ENCODE measurements around the gene IGF2. TPM values are rescaled to one million over a fixed set of nuclear protein-coding genes. Genes with fewer than 3 reads are reported as not detected.

IGF2 gene
- total RNA-seq, 1 donor from 2014 or later: 188 TPM

DNA sequence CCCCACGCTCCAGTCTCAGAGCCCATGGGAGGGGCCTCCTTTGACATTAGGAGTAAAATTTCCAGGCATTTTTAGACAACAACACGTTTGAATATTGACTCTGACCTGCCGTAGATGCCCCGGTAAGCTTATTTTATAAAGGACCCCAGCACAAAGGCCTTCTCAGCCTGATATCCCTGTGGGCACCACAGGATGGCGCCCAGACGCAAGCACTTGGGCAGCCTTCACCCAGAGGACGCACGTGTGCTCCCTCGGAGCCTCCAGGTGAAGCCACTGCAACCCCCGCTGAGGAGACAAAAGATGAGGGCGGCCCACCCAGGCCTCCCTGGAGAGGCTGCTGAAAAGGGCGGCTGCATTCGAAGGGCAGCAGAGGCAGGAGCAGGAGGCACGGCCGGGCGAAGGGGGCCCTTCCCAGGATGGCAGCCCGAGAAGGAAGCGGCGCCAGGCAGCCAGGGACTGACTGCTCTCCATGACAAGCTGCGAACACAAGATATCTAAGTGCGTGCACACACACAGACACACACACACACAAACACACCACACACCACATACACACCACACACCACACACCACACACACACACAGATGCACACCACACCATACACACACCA, 47.6 kb upstream of the IGF2 start:
- Histone ChIP-seq H3K27ac (ENCODE audit: low read depth, low read length) (no peak overlapping the region), H3K79me2 (ENCODE audit: insufficient read depth, low read length) (no peaks in the 10 kb centered on the region), H3K27me3 (ENCODE audit: insufficient read depth, low read length) (peaks cover 20% of the 10 kb centered on the region), H3K4me2 (ENCODE audit: low read length) (no peak overlapping the region), H3K9me3 (ENCODE audit: insufficient read depth, low read depth, low read length) (peaks cover 8% of the 10 kb centered on the region), H4K20me1 (ENCODE audit: insufficient read depth, low read length) (peaks cover 4% of the 10 kb centered on the region), H3K9ac (ENCODE audit: low read length) (no peak overlapping the region), H3K4me3 (ENCODE audit: insufficient read depth, low read depth, low read length) (no peak overlapping the region), H2AFZ (ENCODE audit: low read depth, low read length) (no peak overlapping the region), H3K4me1 (ENCODE audit: insufficient read depth, low read length) (no peaks in the 10 kb centered on the region), H3K36me3 (ENCODE audit: insufficient read depth, low read length) (no peaks in the 10 kb centered on the region)
- no peak overlapping the region for H3K27ac Mint-ChIP-seq (ENCODE audit: unreplicated experiment)
- H3K36me3 Mint-ChIP-seq (ENCODE audit: low read depth, unreplicated experiment): no peaks in the 10 kb centered on the region
- H3K9me3 Mint-ChIP-seq (ENCODE audit: unreplicated experiment): peaks cover 5% of the 10 kb centered on the region
- H3K4me1 Mint-ChIP-seq (ENCODE audit: low read depth, unreplicated experiment): no peaks in the 10 kb centered on the region
- DNase-seq (ENCODE audit: low read depth) (no peak), FAIRE-seq (no peak)
- H3K27me3 Mint-ChIP-seq (ENCODE audit: low read depth, unreplicated experiment): peaks cover 38% of the 10 kb centered on the region
- TF ChIP-seq EZH2 (IDR thresholded peaks at IDR 0.05; ENCODE audit: insufficient read depth, low read length) (no peak), CTCF (IDR thresholded peaks at IDR 0.05; ENCODE audit: insufficient read depth, low read depth, low read length) (peak; percentile 20)
- no peak overlapping the region for H3K4me3 Mint-ChIP-seq (ENCODE audit: unreplicated experiment)

DNA sequence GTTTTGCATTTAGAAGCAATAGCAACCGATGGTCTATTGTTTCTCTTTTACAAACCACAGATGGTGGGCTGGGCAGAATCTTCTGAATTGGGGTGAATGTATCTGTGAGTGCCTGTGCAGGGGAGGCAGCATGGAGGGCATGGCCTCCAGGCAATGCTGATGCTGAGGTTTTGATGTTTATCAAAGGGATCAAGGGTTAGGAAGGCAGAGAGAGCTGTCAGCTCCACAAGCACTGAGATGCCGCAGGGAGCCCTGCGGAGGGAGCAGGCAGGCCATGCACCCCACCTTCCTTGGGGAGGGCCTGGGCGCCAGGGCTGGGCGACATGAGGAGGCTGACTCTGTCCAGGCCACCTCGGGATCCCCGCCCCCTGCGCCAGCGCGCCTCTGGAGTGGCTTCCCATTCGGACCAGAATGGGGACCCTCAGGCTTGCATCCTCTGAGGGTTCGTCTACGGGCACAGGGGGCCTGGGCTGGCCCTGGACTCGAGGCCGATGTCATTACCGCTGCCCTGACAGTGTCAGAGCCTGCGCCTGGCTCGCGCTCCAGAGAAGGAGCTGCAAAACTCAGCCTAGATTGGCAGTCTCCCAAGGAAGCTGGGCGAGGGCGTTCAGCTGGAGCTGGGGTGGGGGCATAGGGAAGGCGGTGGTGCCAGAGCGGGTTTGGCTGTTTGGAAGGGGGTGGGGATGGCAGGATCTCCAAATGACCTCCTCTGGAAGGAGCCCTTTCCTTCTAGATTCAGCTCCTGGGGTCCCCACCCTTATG, 46.3 kb upstream of the IGF2 start:
- no peak overlapping the region for H3K9ac ChIP-seq (ENCODE audit: low read length)
- H3K4me3 Mint-ChIP-seq (ENCODE audit: unreplicated experiment): no peak overlapping the region
- FAIRE-seq (no peak), DNase-seq (ENCODE audit: low read depth) (no peak)
- no peak overlapping the region for H3K4me3 ChIP-seq (ENCODE audit: insufficient read depth, low read depth, low read length)
- no peaks in the 10 kb centered on the region for H3K36me3 ChIP-seq (ENCODE audit: insufficient read depth, low read length)
- TF ChIP-seq CTCF (IDR thresholded peaks at IDR 0.05; ENCODE audit: insufficient read depth, low read depth, low read length) (no peak), EZH2 (IDR thresholded peaks at IDR 0.05; ENCODE audit: insufficient read depth, low read length) (no peak)
- H3K4me1 Mint-ChIP-seq (ENCODE audit: low read depth, unreplicated experiment): no peaks in the 10 kb centered on the region
- peaks cover 12% of the 10 kb centered on the region for H3K27me3 ChIP-seq (ENCODE audit: insufficient read depth, low read length)
- peaks cover 5% of the 10 kb centered on the region for H3K9me3 Mint-ChIP-seq (ENCODE audit: unreplicated experiment)
- H4K20me1 ChIP-seq (ENCODE audit: insufficient read depth, low read length): peaks cover 4% of the 10 kb centered on the region
- peak overlapping the region; percentile 70 for H3K27ac Mint-ChIP-seq (ENCODE audit: unreplicated experiment)
- H3K36me3 Mint-ChIP-seq (ENCODE audit: low read depth, unreplicated experiment): no peaks in the 10 kb centered on the region
- no peak overlapping the region for H2AFZ ChIP-seq (ENCODE audit: low read depth, low read length)
- H3K9me3 ChIP-seq (ENCODE audit: insufficient read depth, low read depth, low read length): peaks cover 8% of the 10 kb centered on the region
- peaks cover 25% of the 10 kb centered on the region for H3K27me3 Mint-ChIP-seq (ENCODE audit: low read depth, unreplicated experiment)
- peaks cover 6% of the 10 kb centered on the region for H3K4me1 ChIP-seq (ENCODE audit: insufficient read depth, low read length)
- no peak overlapping the region for H3K4me2 ChIP-seq (ENCODE audit: low read length)
- no peak overlapping the region for H3K27ac ChIP-seq (ENCODE audit: low read depth, low read length)
- no peaks in the 10 kb centered on the region for H3K79me2 ChIP-seq (ENCODE audit: insufficient read depth, low read length)

All from astrocyte (in vitro differentiated cells and primary cell).